B cell (primary cell): Measurements from ENCODE around the gene RASAL3. TPM values are rescaled to one million over a fixed set of nuclear protein-coding genes. Genes with fewer than 3 reads are reported as not detected.
"Not testable (repeated sequence)": the region's sequence is repeated elsewhere in the genome, so short reads cannot be mapped to it uniquely, and the experiment has no call there.

Experiments
- ATAC-seq: fragments of 200-7000 bp; cut with Tn5 transposase; one replicate; pipeline ENCODE4 v1.10.0; 2021; ENCODE audit warnings: low read depth, mild to moderate bottlenecking, moderate number of reproducible peaks, moderate library complexity
- CTCF ChIA-PET: fragments of 350-600 bp; sonication (Branson Sonifier 250); formaldehyde crosslinking; loops from one replicate; lab custom pipeline; 2021; ENCODE audit warnings: antibody characterized with exemption, inconsistent platforms; lab: Charles Lee
- POLR2A ChIA-PET: fragments of 350-600 bp; sonication (Branson Sonifier 250); formaldehyde crosslinking; loops from one replicate; lab custom pipeline; 2021; ENCODE audit warnings: antibody characterized with exemption; lab: Charles Lee
- DNase-seq: peaks from one replicate; pipeline ENCODE4 v3.0.0; 2013
- H2AFZ ChIP-seq: 2 replicates; pipeline ENCODE4 v1.6.1; 2012; ENCODE audit warnings: mild to moderate bottlenecking, low read depth, low read length; ENCODE audit not compliant: insufficient read depth, poor library complexity, severe bottlenecking
- H3K27ac ChIP-seq, 2 donors: 1 replicate in 1 of 2; 2 replicates in 1 of 2; pipeline ENCODE4 v1.5.1; 2012 to 2013; ENCODE audit warnings: low read length in 2 of 2, mild to moderate bottlenecking in 2 of 2, moderate library complexity in 1 of 2
- H3K27me3 ChIP-seq, 4 experiments: fragments of 200-600 bp in 1 of 4; sonication (generic) in 1 of 4; replicated peaks in 1 of 4; 1 replicate in 2 of 4; 2 replicates in 2 of 4; pipeline versions ENCODE4 v1.6.1 to v1.7.0; 2013 to 2016; ENCODE audit warnings: low read length in 3 of 4, mild to moderate bottlenecking in 2 of 4, mixed read lengths in 1 of 4, moderate library complexity in 1 of 4; ENCODE audit not compliant: insufficient read depth in 4 of 4, control insufficient read depth in 3 of 4; ENCODE audit errors: control extremely low read depth in 1 of 4
- H3K36me3 ChIP-seq, 2 experiments: replicated peaks in 1 of 2; 1 replicate in 1 of 2; 2 replicates in 1 of 2; pipeline versions ENCODE4 v1.6.1 to v1.7.1; 2013; ENCODE audit warnings: low read length in 1 of 2; ENCODE audit not compliant: insufficient read depth in 2 of 2, control insufficient read depth in 1 of 2; ENCODE audit errors: control extremely low read depth in 1 of 2, extremely low read depth in 1 of 2
- H3K4me1 ChIP-seq, 2 donors: fragments of 200-600 bp in 1 of 2; sonication (generic) in 1 of 2; 1 replicate in 1 of 2; 2 replicates in 1 of 2; pipeline versions ENCODE4 v1.5.1 to v1.6.1; 2013 to 2017; ENCODE audit warnings: low read length in 2 of 2; ENCODE audit not compliant: control insufficient read depth in 2 of 2, insufficient read depth in 2 of 2
- H3K4me2 ChIP-seq: replicated peaks from 2 replicates; pipeline ENCODE3; 2012; ENCODE audit warnings: mild to moderate bottlenecking, low read depth, low read length; ENCODE audit not compliant: poor library complexity, severe bottlenecking
- H3K4me3 ChIP-seq, 5 experiments: fragments of 200-600 bp in 1 of 5; sonication (generic) in 1 of 5; 1 replicate in 3 of 5; 2 replicates in 2 of 5; pipeline versions ENCODE4 v1.5.1 to v1.7.0; 2011 to 2016; ENCODE audit warnings: low read length in 4 of 5, mild to moderate bottlenecking in 4 of 5, low read depth in 2 of 5, control low read depth in 1 of 5, moderate library complexity in 1 of 5; ENCODE audit not compliant: insufficient read depth in 1 of 5; ENCODE audit errors: control extremely low read depth in 1 of 5, extremely low read depth in 1 of 5
- H3K79me2 ChIP-seq: fragments of 200-600 bp; sonication (generic); one replicate; pipeline ENCODE4 v1.6.0; 2016; ENCODE audit warnings: low read length; ENCODE audit not compliant: control insufficient read depth, insufficient read depth
- H3K9ac ChIP-seq: fragments of 200-600 bp; sonication (generic); 2 replicates; pipeline ENCODE4 v1.6.1; 2017; ENCODE audit warnings: mild to moderate bottlenecking, low read length, moderate library complexity
- H3K9me3 ChIP-seq, 3 donors: one replicate each; pipeline versions ENCODE4 v1.6.1 to v1.7.1; 2013; ENCODE audit warnings: low read length in 2 of 3; ENCODE audit not compliant: control insufficient read depth in 2 of 3, insufficient read depth in 1 of 3; ENCODE audit errors: control extremely low read depth in 1 of 3
- H4K20me1 ChIP-seq: 2 replicates; pipeline ENCODE4 v1.6.0; 2012; ENCODE audit warnings: mild to moderate bottlenecking, low read length; ENCODE audit not compliant: insufficient read depth, control insufficient read depth, poor library complexity, severe bottlenecking
- H3K27ac Mint-ChIP-seq: one replicate; pipeline ENCODE4 v1.8.0; 2021; ENCODE audit warnings: mixed read lengths
- H3K27me3 Mint-ChIP-seq: one replicate; pipeline ENCODE4 v1.8.0; 2021; ENCODE audit warnings: mixed read lengths
- H3K4me1 Mint-ChIP-seq: one replicate; pipeline ENCODE4 v1.8.0; 2021; ENCODE audit warnings: mixed read lengths
- H3K4me3 Mint-ChIP-seq: one replicate; pipeline ENCODE4 v1.8.0; 2021; ENCODE audit warnings: mixed read lengths
- H3K9me3 Mint-ChIP-seq: one replicate; pipeline ENCODE4 v1.8.0; 2022; ENCODE audit warnings: mixed read lengths; ENCODE audit not compliant: insufficient read depth
- EZH2 ChIP-seq: IDR thresholded peaks from 2 replicates; pipeline ENCODE4 v1.6.1; 2012; ENCODE audit warnings: borderline replicate concordance, low read depth, mild to moderate bottlenecking, moderate library complexity, low read length; ENCODE audit not compliant: insufficient read depth, poor library complexity, severe bottlenecking
- WGBS: methylation state at CpG from one replicate; pipeline ENCODE4 v1.1.5; 2013; ENCODE audit warnings: missing lambda C conversion rate; ENCODE audit not compliant: insufficient coverage; 5-methylcytosine and 5-hydroxymethylcytosine counted together
- intact Hi-C: fragments of 100-400 bp; cut with micrococcal nuclease; formaldehyde crosslinking; loops from one replicate; pipeline ENCODE4 v1.10.0; 2022
- polyA plus RNA-seq: library from polyadenylated mRNA; depleted of rRNA; stranded (reverse); fragments of >200 nt; gene quantifications from 2 replicates; pipeline ENCODE4 v1.2.3, GENCODE V29; 2012
- total RNA-seq, 2 donors: library from RNA; stranded (reverse); fragments of 120-200 nt in 1 of 2; gene quantifications; 1 replicate in 1 of 2; 2 replicates in 1 of 2; pipeline versions ENCODE4 v1.2.3 to v1.2.4, GENCODE V29; 2013 to 2022
- TF ChIP-seq, protein P1 (sequence below): fragments of 200-600 bp; IDR thresholded peaks from one replicate; pipeline ENCODE4 v1.8.0; 2022; ENCODE audit warnings: antibody characterized with exemption, mild to moderate bottlenecking

The RASAL3 gene
- total and polyA plus RNA-seq, 2 donors (not counting 1 experiment from before 2014, with no cell fraction given) = 95.3 to 154 TPM

DNA sequence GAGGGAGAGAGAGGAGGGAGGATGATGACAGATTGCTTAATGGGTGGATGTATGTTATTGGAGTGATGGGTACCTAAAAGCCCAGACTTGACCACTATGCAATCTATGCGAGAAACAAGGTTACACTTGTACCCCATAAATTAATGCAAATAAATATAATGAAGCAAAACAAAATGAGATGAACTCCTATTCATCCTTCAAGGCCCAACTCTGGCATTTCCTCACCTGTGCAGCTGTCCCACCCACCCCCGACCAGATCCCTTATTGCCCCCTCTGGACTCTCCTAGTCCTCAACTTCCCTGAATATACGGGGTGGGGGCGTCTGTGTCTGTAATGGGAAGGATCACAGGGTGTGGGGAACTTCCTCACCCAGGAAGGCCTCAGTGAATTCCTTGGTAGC lies 10.8 kb upstream of the RASAL3 start:
- H3K9me3 ChIP-seq = peaks cover 0 to 15% (median 0%) of the 10 kb centered on the region in 3 donors
- H3K36me3 ChIP-seq = no peaks in the 10 kb centered on the region
- WGBS = 80% methylated on average over 1 of the region's 4 CpGs
- no peak for ATAC-seq
- no peak overlapping the region for H3K4me2 ChIP-seq
- no peak overlapping the region for H2AFZ ChIP-seq
- H3K79me2 ChIP-seq = no peaks in the 10 kb centered on the region
- Mint-ChIP-seq H3K27me3 (peaks cover 9% of the 10 kb centered on the region), H3K27ac (no peak overlapping the region), H3K9me3 (no peaks in the 10 kb centered on the region), H3K4me1 (peaks cover under 1% of the 10 kb centered on the region), H3K4me3 (no peak overlapping the region)
- no peak overlapping the region for H3K4me3 ChIP-seq
- DNase-seq = no peak
- H3K27me3 ChIP-seq = peaks cover 0 to 10% (median 0%) of the 10 kb centered on the region in 4 experiments
- intact Hi-C loops = no loop called here
- ChIA-PET POLR2A (interaction anchor here (0.6 kb wide), 1 partner anchor 224 kb away, joined by 3 read pairs; no protein-coding TSS in a partner anchor), CTCF (no interaction called here)
- TF ChIP-seq, protein P1, sequence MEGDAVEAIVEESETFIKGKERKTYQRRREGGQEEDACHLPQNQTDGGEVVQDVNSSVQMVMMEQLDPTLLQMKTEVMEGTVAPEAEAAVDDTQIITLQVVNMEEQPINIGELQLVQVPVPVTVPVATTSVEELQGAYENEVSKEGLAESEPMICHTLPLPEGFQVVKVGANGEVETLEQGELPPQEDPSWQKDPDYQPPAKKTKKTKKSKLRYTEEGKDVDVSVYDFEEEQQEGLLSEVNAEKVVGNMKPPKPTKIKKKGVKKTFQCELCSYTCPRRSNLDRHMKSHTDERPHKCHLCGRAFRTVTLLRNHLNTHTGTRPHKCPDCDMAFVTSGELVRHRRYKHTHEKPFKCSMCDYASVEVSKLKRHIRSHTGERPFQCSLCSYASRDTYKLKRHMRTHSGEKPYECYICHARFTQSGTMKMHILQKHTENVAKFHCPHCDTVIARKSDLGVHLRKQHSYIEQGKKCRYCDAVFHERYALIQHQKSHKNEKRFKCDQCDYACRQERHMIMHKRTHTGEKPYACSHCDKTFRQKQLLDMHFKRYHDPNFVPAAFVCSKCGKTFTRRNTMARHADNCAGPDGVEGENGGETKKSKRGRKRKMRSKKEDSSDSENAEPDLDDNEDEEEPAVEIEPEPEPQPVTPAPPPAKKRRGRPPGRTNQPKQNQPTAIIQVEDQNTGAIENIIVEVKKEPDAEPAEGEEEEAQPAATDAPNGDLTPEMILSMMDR = no peak
- TF ChIP-seq EZH2 = no peak
- peaks cover 0 to under 1% of the 10 kb centered on the region in 2 donors for H3K4me1 ChIP-seq
- no peak overlapping the region for H3K27ac ChIP-seq
- H4K20me1 ChIP-seq = no peaks in the 10 kb centered on the region
- H3K9ac ChIP-seq = no peak overlapping the region

- H3K36me3 ChIP-seq, H3K9ac ChIP-seq, POLR2A ChIA-PET, DNase-seq, H2AFZ ChIP-seq, H3K4me2 ChIP-seq, H4K20me1 ChIP-seq, H3K27ac ChIP-seq, ATAC-seq, H3K4me3 Mint-ChIP-seq, intact Hi-C loops, H3K79me2 ChIP-seq, H3K27ac Mint-ChIP-seq, H3K4me3 ChIP-seq, CTCF ChIA-PET, H3K9me3 Mint-ChIP-seq: not testable (repeated sequence)
- 100% methylated on average over 1 of the region's 4 CpGs for WGBS
- H3K27me3 Mint-ChIP-seq = peaks cover 19% of the 10 kb centered on the region
- Histone ChIP-seq H3K27me3 (peaks cover 0 to 24% (median 5%) of the 10 kb centered on the region in 4 experiments), H3K9me3 (peaks cover 0 to 21% (median 0%) of the 10 kb centered on the region in 3 donors), H3K4me1 (peaks cover 12 to 13% of the 10 kb centered on the region in 2 donors)
- H3K4me1 Mint-ChIP-seq = peaks cover 12% of the 10 kb centered on the region
Observed at GRCh38 chr19:15473821-15474220, 9.5 kb upstream of the RASAL3 start.
